ENCODE data around the gene DNAJB14. TPM values are rescaled to one million over a fixed set of nuclear protein-coding genes. Genes with fewer than 3 reads are reported as not detected.
"Not testable (repeated sequence)": the region's sequence is repeated elsewhere in the genome, so short reads cannot be mapped to it uniquely, and the experiment has no call there.

DNAJB14 gene
- total RNA-seq (2014; rRNA removed; shearing (Covaris generic)): 20.3 and 29.1 TPM in 2 replicates
- polyA plus RNA-seq (2015; cell fraction: cytosol; rRNA removed): 14.6 and 19.6 TPM in 2 replicates
- polyA plus RNA-seq (2015; cell fraction: nucleus; rRNA removed): 40.1 and 41.4 TPM in 2 replicates

GRCh38 chr4:99946356-99947189 lies at the start of gene DNAJB14:
TSS of gene DNAJB14 (minus strand) at chr4:99946618. CDS start at chr4:99946571, 47 bp downstream.
- DNase-seq (ENCODE audit: low read depth): peak; percentile 77

- DNase-seq (ENCODE audit: low read depth): no peak
These were observed 45.3 kb upstream of the DNAJB14 start for GRCh38 chr4:99991741-99992140.

- DNase-seq (ENCODE audit: low read depth): no peak
These were observed 41.3 kb upstream of the DNAJB14 start for GRCh38 chr4:99987681-99988080.

GRCh38 chr4:99986792-99987191 lies 40.4 kb upstream of the DNAJB14 start:
- DNase-seq (ENCODE audit: low read depth): no peak

DNA sequence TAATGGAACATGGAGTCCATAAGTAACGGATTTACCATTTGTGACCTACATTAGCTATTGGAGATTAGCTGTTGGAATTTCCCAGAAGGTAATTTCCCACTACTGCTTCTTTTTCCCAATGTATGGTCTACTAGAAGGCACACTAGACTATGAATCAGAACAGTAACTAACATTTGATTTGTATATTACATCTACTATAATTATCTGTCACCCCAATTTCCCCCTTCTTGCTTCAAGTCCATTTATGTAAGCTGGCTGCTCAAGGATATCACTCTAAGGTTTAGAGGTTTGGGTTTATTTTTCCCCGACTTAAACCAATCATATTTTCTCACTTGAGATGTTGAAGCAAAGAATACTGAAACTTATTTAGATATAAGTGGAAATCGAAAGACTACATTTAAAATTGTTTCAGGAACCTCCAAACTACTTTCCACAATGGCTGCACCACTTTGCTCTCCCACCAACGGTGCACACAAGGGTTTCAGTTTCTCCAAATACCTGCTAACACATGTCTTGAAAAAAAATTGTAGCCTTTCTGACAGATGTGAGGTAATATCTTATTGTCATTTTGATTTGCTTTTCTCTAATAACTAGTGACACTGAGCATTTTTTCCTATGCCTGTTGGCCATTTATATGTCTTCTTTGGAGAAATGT lies 37.0 kb upstream of the DNAJB14 start:
- no peak for DNase-seq (ENCODE audit: low read depth)

GRCh38 chr4:99979872-99980271 lies 33.5 kb upstream of the DNAJB14 start:
- peak; percentile 40 for DNase-seq (ENCODE audit: low read depth)

- no peak for DNase-seq (ENCODE audit: low read depth)
These were observed 25.2 kb upstream of the DNAJB14 start for GRCh38 chr4:99971453-99972111.

GRCh38 chr4:99968330-99968729 lies 21.9 kb upstream of the DNAJB14 start:
- DNase-seq (ENCODE audit: low read depth): peak; percentile 78

- no peak for DNase-seq (ENCODE audit: low read depth)
These were observed 20.3 kb upstream of the DNAJB14 start for GRCh38 chr4:99966692-99967091.

GRCh38 chr4:99965674-99966350 lies 19.4 kb upstream of the DNAJB14 start:
- DNase-seq (ENCODE audit: low read depth): no peak

GRCh38 chr4:99965173-99965572 lies 18.8 kb upstream of the DNAJB14 start:
- no peak for DNase-seq (ENCODE audit: low read depth)

GRCh38 chr4:99961711-99962110 lies 15.3 kb upstream of the DNAJB14 start:
- DNase-seq (ENCODE audit: low read depth): no peak

DNA sequence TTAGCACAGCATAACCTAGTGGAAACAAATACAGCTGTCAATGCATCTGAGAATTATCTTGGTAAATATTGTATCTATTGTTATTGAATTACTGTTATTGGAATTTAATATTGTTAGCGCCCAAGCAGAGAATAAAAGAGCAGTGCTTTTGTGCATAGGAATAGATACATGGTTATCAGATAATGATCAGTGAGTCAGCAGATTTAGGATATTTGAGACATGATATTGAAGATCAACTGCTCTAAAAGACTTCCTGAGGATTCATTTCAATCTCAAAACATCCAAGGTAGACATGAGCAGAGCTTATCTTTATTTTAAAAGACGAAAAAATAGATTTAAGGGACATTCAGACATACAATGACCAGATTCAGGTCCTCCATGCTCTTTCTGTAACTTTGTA lies 14.2 kb upstream of the DNAJB14 start:
- DNase-seq (ENCODE audit: low read depth): no peak

- DNase-seq (ENCODE audit: low read depth): not testable (repeated sequence)
These were observed 11.8 kb upstream of the DNAJB14 start for GRCh38 chr4:99958207-99958606.

DNA sequence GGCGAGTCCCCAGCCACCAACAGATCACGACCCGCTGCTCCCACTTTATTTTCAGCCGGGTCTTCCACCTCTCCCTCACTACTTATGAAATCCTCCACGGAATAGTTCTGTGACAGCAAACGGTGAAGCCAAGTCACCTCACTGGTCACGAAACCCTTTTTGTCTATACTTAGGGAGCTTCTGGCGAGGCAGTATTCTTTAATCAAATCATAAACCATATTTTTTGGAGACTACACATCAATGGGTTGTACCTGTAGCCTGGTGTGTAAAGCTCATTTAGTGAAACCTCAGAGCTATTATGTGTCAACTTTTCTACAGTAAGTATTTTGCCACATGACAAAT lies 4.5 kb upstream of the DNAJB14 start:
- DNase-seq (ENCODE audit: low read depth): no peak

- DNase-seq (ENCODE audit: low read depth): peak; percentile 93
These were observed 3.8 kb upstream of the DNAJB14 start, which contains the start of gene H2AZ1 for GRCh38 chr4:99949999-99950912. TSS of gene H2AZ1 (minus strand) at chr4:99950275. CDS start at chr4:99950170, 105 bp downstream.

GRCh38 chr4:99949034-99949998 lies 2.9 kb upstream of the DNAJB14 start:
- peak; percentile 94 for DNase-seq (ENCODE audit: low read depth)

- DNase-seq (ENCODE audit: low read depth): no peak
These were observed 1.2 kb upstream of the DNAJB14 start for GRCh38 chr4:99947608-99948007.

DNA sequence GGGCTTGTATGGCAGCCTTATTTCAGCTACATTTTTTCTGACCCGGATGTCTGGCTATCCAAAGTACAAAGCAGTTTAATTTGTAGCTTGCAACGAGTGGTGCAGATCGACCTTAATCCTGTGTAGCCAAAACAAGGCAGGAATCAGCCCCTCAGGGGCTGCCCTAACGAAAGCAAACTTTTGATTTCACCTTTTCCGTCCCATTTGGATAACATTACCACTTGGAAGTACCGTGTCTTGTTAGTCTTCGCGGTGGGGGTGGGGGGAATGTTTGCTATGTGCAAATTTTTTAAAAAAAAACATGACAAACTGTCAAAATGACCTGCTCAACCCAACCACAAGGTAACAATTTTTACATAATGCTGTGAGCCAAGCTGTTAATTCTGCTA lies 766 bp upstream of the DNAJB14 start:
- no peak for DNase-seq (ENCODE audit: low read depth)
